GM19240 (cell line): Measurements from ENCODE around the gene CNOT3.

Experiments
- DNase-seq: peaks from one replicate; pipeline ENCODE4 v3.0.0; 2011; ENCODE audit warnings: low spot score; ENCODE audit not compliant: insufficient read length

CNOT3 gene

DNA sequence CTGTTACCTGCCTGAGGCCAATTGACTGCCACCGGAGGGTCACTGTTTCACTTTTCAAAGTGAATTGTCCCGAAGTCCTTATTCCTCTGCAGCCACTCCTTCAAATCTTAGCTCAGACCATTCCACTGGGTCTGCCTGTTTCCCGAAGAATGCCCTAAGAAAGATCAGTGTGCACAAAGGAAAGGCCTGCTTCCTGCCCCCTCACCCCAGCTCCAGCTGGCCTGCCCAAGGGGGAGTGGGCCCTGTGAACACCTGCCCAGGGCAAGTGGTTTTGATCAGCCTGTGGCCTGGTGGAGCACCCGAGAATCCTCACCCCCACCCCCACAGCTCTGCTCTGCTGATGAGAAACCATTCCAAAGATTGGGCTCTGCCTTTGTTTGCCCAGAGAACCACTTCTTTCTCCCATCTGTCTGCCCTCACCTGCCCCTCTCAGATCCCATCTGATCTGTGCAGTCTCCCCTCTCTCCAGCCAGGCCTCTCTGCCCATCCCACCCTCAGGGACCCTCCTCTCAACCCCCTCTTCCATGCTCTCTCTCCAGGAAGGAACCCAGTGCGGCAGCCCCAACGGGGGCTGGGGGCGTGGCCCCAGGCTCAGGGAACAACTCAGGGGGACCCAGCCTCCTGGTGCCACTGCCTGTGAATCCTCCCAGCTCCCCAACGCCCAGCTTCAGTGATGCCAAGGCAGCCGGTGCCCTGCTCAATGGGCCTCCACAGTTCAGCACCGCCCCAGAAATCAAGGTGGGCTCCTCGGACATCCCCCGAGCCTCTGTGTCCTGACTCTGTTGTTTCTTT is 11.7 kb downstream of the CNOT3 start:
- no peak for DNase-seq

DNA sequence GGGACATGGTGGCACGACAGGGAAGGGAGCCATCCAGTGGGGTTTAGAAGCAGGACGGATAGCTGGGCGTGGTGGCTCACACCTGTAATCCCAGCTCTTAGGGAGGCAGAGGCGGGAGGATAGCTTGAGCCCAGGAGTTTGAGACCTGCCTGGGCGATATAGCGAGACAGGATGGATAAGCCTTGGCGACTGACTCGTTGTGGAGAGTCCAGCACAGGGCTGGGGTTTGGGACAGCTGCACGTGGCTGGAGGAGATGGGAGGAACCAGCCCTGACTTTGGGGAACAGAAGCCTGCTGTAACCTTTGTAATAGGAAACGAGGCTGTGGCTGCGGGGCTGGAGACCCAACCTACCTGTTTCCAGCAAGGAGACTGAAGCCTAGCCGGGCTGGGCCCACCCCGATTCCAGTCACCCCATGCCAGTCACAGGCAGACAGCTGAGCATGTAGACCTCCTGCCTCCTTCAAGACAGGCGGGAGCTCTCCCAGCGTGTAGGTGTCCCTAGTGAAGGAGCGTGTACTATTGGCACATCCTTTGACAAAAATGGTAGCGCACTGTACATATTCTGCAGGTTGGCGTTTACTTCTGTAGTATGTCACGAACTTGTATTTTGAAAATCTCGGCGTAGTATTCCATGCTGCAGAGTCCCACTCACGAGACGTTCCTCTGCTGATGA is 13.9 kb downstream of the CNOT3 start:
- no peak for DNase-seq

DNA sequence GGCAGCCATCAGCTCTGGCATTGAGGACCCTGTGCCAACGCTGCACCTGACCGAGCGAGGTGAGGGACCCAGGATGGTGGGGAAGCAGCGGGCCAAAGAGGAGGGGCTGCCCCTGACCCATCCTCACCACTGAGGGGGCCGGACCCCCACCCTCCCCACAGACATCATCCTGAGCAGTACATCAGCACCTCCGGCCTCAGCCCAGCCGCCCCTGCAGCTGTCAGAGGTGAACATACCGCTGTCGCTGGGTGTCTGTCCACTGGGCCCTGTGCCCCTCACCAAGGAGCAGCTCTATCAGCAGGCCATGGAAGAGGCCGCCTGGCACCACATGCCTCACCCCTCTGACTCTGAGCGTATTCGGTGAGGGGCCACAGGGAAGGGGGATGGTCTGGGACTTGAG is 14.7 kb downstream of the CNOT3 start:
- no peak for DNase-seq

DNA sequence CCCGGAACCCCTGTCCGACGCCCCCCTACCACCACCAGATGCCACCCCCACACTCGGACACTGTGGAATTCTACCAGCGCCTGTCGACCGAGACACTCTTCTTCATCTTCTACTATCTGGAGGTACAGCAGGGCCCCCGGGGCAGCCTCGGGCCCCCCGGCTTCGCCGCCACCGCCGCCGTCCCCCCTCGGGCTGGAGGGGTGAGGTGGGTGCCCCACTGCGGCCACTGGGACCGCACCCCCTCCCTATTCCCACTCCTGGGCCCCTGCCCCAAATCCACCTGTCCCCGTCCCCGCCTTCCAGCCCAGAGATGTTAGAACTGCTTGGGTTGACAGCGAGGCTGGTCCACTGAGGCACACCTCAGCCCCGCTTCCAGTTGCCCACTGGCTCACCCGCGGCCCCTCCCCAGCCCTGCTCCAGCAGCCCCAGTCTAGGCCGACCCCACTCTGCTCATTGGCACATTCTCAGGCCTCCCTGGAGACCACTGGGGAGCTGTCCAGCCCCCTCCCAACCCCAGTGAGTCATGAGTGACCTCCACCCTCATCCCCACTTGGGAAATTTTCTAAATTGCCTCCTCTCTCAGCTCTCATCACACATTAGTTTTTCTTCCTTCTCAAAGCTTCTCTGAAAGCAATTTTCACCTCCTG is 15.4 kb downstream of the CNOT3 start:
- DNase-seq: no peak

DNA sequence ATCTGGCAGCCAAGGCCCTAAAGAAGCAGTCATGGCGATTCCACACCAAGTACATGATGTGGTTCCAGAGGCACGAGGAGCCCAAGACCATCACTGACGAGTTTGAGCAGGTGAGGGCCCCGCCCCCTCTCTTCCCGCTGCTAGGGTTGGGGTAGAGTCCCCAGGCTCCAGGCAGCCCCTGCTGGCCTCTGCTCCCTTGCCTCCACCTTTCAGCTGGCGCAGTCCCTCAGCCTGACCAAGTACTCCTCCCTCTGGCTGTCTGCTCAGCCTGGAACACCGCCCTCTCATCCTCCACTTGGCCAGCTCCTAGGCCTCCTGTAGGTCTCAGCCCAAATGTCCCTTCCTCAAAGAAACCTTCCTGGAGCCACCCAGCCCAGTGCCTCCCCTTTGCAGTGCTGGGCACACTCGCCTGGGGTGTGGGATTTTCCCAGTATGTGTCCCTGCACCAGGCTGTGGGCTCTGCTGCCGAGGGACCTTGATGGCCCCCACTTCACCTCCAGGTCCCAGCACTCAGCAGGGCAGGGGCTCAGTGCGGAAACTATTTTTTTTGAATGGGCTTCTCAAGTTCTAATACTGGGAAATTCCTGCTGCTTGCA is 16.3 kb downstream of the CNOT3 start:
- no peak for DNase-seq

DNA sequence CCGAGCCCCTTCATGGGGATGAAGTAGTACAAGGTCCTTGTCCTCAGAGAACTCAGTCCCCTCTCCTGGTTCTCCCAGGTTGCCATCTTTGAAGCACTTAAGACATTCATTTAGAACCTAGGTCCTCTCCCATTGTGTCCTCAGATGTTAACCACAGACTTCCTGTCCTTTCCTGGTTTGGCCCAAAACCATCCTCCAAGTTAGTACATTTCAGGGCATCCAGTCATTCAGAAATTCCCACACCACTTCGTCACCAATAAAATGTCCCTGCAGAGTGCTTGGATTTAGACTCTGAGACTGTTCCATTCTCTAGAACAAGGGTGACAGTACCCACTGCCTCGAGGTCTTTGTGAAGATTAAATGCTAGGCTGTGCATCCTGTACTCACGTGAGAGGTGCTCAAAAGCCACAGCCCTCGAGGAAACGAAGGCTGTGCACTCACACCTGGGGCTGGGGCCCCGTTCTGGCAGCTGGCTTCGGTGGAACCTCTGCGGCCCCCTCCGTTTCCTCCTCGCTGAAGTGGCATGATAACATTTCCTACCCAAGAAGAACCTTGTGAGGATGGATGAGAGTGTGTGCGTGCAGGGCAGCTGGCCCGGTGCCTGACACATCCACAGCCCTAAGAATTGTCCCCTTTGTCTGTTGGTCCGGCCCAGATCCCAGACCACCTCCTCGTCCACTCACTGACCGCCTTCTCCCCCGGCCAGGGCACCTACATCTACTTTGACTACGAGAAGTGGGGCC is 17.2 kb downstream of the CNOT3 start:
- no peak for DNase-seq

DNA sequence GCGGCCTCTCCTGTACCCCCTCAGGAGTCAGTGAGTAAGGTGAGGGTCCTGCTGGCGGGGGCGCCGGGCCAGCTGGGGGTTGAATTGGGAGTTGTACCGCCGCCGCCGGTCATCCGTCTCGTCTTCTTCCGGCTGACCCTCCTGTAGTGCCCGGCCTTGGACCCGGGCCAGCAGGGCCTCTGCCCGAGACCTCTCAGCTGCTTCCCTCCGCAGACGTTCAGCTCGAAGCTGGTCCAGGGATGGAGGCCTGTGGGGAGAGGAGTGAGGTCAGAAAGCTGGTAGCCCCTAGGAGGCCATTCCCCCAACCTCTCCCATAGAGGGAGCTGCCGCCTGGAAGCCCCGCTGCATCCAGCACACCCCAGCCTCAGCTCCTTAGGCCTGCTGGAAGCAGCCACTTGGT is 18.1 kb downstream of the CNOT3 start:
- no peak for DNase-seq

DNA sequence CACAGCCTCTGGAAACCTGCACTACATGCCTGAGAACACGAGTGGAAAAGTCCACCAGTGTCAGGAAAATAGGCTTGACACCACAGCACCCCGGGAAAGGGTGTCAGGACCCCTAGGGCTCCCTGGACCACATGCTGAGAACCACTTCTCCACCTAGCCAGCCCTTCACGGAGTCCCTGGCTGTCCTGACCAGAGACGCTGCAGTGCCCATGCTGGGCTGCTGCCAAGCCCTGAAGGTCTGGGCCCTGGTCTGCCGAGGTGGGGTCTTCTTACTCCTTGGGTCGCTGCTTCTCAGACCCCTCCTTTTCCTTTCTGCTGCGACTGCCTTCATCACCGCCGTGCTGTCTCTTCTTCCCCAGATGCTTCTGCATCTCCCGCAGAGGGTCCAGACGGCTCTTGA is 18.9 kb downstream of the CNOT3 start:
- DNase-seq: no peak

DNA sequence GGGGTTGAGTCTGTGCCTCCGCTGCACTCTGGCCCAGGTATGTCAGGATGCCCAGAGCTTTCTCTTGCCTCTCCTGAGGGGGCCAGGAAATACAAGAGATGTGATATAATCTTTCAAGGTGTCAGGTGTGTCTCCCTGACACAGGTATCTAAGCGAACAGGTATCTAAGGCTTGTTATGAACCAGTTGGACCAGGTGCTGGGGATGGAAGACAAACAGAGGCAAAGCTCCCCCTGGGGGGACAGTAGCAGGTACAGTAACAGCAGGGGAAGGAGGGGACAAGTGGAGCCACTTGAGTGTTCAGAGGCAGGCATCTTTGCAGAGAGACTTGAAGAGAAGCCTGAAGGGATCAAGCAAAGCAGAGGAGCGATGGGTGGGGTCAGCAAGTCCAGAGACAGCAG is 19.4 kb downstream of the CNOT3 start:
- no peak for DNase-seq

DNA sequence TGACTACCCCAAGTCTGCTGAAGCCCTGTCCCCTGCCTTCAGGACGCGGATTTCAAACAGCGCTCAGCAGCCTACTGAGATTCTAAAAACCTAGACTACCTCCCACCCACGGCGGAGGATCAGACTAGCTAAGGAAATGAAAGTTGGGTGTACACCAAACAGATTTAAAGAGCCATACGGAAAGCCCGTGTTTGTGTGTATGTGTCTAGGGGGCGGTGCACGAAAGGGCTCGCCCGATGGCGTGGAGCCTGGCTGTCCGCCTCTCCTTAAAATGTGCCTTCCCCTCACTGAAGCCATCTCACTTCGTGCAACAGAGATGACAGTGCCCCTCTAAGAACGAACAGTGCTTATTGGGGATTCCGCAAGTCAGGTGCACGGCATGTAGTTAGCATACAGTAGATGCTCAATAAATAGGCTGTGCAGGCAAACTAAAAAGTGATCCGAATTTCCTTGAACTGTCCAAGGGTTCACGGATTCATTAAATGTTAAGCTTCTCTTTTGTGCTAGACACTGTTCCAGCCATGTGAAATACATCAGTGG is 21.3 kb downstream of the CNOT3 start:
- DNase-seq: peak; percentile 36

DNA sequence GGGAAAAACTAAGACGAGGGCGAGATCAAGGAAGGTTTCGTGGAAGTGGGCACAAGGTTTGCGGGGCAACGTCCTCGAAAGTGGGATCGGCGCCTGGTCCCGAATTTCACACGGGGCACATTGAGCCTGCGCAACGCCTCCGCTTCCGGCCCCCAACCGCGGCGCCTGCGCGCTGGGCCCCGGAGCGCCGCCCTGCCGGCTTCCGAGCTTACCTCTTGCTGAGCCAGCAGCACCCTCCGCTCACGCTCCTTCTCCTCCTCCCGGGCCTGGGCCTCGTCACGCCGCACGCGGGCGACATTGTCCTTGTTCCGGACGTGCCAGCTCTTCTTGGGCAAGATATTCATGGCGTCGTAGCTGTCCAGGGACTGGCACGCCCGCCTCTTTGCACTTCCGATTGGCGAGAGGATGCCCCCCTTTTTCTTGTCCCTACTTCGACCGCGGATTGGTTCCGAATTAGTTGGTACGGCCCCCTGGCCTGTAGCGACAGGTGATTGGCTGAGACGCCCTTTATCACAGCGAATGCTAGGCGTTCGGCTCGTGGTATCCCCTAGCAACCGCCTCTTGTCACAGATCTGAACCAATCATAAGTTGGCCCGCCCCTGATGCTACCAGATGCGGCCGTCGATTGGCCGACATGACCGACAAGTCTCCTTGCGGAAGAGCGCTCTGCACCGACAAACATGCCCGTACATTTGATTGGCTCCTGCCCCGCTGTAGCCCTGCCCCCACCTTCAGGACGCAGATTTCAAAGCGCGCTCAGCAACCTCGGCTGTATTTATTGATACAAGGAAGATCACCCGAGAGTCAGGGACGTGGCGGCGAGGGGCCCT is 22.0 kb downstream of the CNOT3 start, which contains the start of gene LENG1:
Gene LENG1, minus strand, starts transcription at position 370 of the 830 bp plus-strand sequence. Its CDS starts 26 bp downstream, at position 344.
- DNase-seq: peak; percentile 99

DNA sequence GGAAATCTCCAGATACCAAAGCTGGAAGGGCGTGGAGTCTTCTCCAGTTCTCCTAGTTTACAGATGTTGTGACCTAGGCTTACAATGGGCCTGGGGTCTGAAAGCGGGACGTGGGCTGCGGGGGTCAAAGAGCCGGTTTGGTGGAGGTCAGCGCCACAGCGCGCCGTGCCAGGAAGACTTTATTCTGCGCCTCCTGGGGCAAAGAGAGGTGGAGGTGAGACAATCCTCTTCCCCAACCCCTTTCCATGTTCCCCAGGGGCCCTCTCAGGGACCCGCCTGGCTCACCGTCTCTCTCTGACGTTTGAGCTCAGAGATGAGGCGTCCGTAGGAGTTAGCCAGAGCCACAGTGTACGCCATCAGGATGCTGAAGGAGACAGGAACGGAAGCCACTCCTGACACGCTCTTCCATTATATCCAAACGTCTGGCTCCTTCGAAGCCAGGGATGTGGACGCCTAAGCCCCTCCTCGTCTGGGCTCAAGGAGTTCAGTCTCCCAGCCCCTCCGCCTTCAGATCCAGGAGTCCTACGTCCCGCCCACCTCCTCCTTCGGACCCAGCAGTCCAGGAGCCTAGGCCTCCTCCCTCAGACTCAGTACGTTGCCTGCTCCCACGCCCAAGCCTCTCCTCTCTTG is 22.7 kb downstream of the CNOT3 start:
- DNase-seq: no peak

DNA sequence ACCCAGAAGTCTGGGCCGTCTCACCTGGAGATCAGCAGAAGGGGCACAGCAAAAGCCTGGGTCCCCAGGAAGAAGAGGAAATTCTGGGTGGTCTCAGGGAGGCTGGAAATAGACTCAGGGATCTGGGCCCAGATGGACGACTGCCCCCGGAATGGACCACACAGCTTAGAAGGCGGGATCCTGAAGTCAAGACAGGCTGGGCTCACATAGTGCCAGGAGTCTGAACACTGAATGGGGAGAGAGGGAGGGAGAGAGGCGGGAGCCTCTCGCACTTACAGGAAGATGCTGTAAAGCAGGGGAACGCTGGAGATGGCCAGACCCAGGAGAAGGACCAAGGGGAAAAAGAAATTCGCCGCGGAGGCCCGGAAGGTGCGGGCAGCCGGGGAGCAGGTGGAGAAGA is 23.3 kb downstream of the CNOT3 start:
- no peak for DNase-seq

DNA sequence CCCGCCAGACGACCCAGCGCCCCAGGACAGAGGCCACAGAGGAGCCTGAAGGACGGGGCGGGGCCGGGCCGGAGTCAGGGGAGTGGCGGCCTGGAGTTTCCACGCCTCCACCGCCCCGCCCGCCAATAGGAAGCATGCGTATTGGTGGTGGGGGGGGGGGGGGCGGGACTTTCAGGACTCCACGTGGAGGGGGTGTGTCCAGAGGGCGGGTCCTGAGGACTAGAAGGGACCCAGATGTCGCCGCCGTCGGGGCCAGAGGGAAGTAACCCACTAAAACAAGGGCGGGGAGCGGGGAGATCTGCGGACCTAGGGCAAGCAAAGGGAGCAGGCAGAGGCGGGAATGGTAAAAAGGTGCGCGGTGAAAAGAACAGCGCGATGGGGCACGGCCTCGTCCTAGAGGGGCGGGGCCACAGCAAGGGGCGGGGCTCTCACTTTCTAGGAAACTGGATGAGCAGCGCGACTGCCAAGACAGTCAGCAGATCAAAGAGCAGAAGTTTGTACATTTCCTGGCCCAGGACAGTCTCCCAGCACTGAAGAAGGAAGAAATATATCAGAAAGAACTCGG is 24.8 kb downstream of the CNOT3 start:
- DNase-seq: peak; percentile 55

DNA sequence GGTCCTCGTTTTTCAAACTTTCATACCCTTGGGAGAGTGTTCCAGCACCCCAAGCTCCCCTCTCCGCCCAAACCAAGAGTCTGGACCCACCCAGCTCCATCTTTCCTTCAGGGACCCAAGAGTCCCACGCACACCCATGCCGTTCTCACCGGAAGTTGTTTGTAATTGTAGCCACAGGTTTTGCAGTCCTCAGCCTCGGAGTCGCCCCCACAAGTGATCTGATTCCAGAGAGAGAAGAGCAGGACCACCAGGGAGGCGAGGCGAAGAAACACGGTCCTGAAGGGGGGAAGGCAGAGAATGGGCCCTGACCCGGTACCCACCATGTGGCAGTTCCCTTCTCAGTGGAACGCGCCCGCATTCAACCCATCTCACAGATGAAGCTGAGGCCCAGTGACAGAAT is 25.3 kb downstream of the CNOT3 start:
- no peak for DNase-seq

DNA sequence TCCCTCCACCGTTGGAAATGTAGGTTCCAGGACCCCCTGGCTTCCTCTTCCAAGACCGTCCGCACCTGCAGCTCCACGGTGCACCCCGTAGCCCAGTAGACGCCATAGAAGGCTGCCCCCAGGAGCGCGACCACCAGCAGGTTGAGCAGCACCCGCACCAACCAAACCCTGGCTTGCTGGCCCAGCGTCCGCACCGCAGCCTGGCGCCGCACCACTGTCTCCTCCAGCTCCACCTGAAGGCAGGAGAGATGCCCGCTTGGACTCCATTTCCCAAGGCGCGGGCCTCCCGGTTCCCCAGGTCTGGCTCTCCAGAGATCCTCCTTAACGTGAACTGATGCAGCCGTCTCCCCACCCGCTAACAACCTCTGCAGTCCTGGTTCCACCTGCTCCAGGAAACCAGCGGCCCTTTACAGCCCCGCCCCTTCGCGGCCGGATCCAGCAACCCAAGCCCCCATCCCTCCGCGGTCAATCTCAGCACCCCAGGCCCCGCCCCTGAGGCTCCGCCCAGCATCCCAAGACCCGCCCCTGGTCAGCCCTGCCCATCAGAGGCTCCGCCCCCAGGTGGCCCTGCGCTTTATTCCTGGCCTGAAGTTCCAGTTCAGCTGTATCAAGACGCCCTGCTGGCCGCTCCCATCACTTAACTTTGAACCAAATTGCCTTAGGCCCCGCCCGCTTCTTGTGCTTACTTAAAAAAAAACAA is 27.0 kb downstream of the CNOT3 start:
- no peak for DNase-seq

DNA sequence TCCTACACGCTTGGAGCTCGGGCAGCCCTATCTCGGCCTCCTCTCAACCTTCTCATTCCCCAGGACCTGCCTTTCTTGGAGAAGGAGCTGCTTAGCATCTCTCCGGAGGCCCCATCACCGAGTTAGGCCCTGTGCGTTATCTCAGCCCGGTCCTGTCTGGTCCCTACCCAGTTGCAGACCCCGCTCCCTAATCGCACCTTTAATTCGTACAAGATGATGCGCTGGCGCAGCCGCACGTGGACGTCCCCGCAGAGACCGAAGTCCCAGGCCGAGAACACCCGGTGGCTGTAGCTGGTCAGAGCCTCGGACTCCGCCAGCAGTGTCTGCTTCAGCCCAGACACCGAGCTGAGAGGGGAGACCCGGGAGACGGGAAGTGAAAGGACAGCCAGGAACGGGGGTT is 27.7 kb downstream of the CNOT3 start:
- DNase-seq: no peak

DNA sequence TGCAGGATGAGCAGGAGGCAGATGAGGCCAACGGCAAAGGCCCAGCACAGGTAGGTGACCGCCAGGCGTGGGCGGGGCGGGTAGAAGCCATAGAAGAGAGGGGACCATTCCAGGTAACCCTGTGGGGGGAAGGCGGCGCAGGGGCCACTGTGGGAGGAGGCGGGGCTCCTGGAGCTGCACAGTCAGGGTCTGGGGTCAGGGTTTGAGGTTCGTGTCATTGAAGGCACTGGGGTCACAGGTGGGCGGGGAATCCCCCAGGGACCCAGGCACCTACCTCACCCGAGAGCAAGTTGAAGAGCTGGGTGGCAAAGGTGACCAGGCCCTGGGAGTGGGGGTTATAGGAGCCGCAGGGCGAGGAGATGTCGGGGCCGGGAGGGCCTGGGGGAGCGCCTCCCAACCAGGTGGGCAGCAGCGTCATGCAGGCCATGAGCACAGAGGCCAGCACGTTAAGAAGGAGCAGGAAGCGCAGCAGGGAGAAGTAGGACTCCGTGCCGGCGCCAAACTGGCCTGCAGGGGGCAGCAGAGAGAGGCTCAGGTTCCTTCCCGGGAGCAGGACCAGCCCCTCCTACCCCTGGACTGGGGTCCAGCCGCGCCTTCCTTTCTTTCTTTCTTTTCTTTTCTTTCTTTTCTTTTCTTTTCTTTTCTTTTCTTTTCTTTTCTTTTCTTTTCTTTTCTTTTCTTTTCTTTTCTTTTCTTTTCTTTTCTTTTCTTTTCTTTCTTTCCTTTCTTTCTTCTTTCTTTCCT is 30.8 kb downstream of the CNOT3 start:
- DNase-seq: peak; percentile 95
